Caki2 (cell line): ENCODE data around the gene CD79A. TPM values are rescaled to one million over a fixed set of nuclear protein-coding genes. Genes with fewer than 3 reads are reported as not detected.
"Not testable (repeated sequence)": the region's sequence is repeated elsewhere in the genome, so short reads cannot be mapped to it uniquely, and the experiment has no call there.

Source experiments
- DNase-seq: peaks from one replicate; pipeline ENCODE4 v3.0.0-alpha.2; 2015; ENCODE audit warnings: low read depth
- in situ Hi-C: cut with HindIII; loops from 2 replicates; pipeline ENCODE4 v1.10.0; 2016; ENCODE audit warnings: low sequenced_read_pairs, low pct_unique_long_range_greater_than_20kb, mixed read lengths
- total RNA-seq: library from RNA; depleted of rRNA; stranded (reverse); fragments of >200 nt; shearing (Covaris generic); gene quantifications from 2 replicates; pipeline ENCODE4 v1.2.3, GENCODE V29; 2014; ENCODE audit warnings: low replicate concordance

The CD79A gene
- total RNA-seq, 1 experiment from 2014 or later: not detected

GRCh38 chr19:41912899-41913537 is 35.9 kb downstream of the CD79A start:
- DNase-seq: no peak
- in situ Hi-C loops: no loop called here

- in situ Hi-C loops: no loop called here
Measured at GRCh38 chr19:41913538-41914423, 36.7 kb downstream of the CD79A start.

GRCh38 chr19:41914424-41914834 is 37.4 kb downstream of the CD79A start:
- DNase-seq, in situ Hi-C loops: not testable (repeated sequence)

More at GRCh38 chr19:41913538-41914423, 36.7 kb downstream of the CD79A start:
- DNase-seq: no peak

GRCh38 chr19:41915021-41915775 is 38.1 kb downstream of the CD79A start:
- DNase-seq: no peak
- in situ Hi-C loops: no loop called here

GRCh38 chr19:41915776-41916414 is 38.8 kb downstream of the CD79A start:
- no peak for DNase-seq
- in situ Hi-C loops: no loop called here

GRCh38 chr19:41917676-41918075 is 40.6 kb downstream of the CD79A start:
- DNase-seq: no peak
- in situ Hi-C loops: no loop called here

GRCh38 chr19:41918095-41918494 is 41.0 kb downstream of the CD79A start:
- DNase-seq: no peak
- in situ Hi-C loops: no loop called here

GRCh38 chr19:41918653-41919244 is 41.7 kb downstream of the CD79A start:
- DNase-seq: no peak
- in situ Hi-C loops: no loop called here

GRCh38 chr19:41919948-41920712 is 43.1 kb downstream of the CD79A start:
- in situ Hi-C loops: no loop called here
- no peak for DNase-seq

GRCh38 chr19:41920882-41921576 is 44.0 kb downstream of the CD79A start:
- in situ Hi-C loops: no loop called here
- no peak for DNase-seq

- DNase-seq: no peak
- in situ Hi-C loops: no loop called here
Measured at GRCh38 chr19:41921577-41922576, 44.8 kb downstream of the CD79A start.

GRCh38 chr19:41922585-41922984 is 45.5 kb downstream of the CD79A start:
- in situ Hi-C loops: no loop called here
- DNase-seq: no peak

GRCh38 chr19:41923045-41923788 is 46.1 kb downstream of the CD79A start:
- no peak for DNase-seq
- in situ Hi-C loops: no loop called here

- in situ Hi-C loops: no loop called here
- DNase-seq: no peak
Measured at GRCh38 chr19:41924151-41925145, 47.4 kb downstream of the CD79A start.
